Measurements from ENCODE around the gene GRK5.

DNA sequence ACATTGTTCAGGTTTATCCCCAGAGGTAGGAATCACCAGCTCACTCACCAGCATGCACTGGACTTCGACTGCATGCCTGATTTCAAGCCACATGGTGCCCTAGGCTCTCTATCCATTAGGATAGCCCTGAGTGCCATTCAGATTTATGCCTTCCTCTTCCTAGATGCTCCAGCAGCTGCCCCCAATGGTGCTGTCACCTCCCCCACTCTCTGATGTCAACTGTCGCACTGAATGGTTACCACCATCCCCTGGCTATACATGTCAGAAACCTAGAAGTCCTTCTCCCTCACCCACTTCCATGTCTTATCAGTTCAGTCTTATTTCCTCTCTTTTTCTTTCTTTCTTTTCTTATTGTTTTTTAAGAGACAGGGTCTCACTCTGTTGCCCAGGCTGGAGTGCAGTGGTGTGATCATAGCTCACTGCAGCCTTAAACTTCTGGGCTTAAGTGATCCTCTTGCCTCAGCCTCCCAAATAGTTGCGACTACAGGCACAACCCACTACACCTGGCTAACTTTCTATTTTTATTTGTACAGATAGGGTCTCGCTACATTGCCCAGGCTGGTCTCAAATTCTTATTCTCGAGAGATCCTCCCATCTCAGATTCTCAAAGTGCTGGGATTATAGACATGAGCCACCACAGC, 44.8 kb upstream of the GRK5 start:
- TF ChIP-seq, protein P1, sequence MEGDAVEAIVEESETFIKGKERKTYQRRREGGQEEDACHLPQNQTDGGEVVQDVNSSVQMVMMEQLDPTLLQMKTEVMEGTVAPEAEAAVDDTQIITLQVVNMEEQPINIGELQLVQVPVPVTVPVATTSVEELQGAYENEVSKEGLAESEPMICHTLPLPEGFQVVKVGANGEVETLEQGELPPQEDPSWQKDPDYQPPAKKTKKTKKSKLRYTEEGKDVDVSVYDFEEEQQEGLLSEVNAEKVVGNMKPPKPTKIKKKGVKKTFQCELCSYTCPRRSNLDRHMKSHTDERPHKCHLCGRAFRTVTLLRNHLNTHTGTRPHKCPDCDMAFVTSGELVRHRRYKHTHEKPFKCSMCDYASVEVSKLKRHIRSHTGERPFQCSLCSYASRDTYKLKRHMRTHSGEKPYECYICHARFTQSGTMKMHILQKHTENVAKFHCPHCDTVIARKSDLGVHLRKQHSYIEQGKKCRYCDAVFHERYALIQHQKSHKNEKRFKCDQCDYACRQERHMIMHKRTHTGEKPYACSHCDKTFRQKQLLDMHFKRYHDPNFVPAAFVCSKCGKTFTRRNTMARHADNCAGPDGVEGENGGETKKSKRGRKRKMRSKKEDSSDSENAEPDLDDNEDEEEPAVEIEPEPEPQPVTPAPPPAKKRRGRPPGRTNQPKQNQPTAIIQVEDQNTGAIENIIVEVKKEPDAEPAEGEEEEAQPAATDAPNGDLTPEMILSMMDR (IDR thresholded peaks at IDR 0.05): no peak
- TF ChIP-seq, protein P2, sequence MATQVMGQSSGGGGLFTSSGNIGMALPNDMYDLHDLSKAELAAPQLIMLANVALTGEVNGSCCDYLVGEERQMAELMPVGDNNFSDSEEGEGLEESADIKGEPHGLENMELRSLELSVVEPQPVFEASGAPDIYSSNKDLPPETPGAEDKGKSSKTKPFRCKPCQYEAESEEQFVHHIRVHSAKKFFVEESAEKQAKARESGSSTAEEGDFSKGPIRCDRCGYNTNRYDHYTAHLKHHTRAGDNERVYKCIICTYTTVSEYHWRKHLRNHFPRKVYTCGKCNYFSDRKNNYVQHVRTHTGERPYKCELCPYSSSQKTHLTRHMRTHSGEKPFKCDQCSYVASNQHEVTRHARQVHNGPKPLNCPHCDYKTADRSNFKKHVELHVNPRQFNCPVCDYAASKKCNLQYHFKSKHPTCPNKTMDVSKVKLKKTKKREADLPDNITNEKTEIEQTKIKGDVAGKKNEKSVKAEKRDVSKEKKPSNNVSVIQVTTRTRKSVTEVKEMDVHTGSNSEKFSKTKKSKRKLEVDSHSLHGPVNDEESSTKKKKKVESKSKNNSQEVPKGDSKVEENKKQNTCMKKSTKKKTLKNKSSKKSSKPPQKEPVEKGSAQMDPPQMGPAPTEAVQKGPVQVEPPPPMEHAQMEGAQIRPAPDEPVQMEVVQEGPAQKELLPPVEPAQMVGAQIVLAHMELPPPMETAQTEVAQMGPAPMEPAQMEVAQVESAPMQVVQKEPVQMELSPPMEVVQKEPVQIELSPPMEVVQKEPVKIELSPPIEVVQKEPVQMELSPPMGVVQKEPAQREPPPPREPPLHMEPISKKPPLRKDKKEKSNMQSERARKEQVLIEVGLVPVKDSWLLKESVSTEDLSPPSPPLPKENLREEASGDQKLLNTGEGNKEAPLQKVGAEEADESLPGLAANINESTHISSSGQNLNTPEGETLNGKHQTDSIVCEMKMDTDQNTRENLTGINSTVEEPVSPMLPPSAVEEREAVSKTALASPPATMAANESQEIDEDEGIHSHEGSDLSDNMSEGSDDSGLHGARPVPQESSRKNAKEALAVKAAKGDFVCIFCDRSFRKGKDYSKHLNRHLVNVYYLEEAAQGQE (IDR thresholded peaks at IDR 0.05; ENCODE audit: insufficient read depth in 1 of 2, low read depth in 2 of 2, low read length in 1 of 2): no peak
- TF ChIP-seq POLR2AphosphoS5 (IDR thresholded peaks at IDR 0.05; ENCODE audit: low read depth, low read length) (no peak), TCF7L2 (IDR thresholded peaks at IDR 0.05; ENCODE audit: low read depth, low read length) (no peak), SIN3A (IDR thresholded peaks at IDR 0.05; ENCODE audit: borderline replicate concordance, insufficient read depth, low read depth, low read length) (no peak)

Data from Panc1 (cell line).